Measurements from ENCODE around the gene ZNF33B. TPM values are rescaled to one million over a fixed set of nuclear protein-coding genes. Genes with fewer than 3 reads are reported as not detected.

ZNF33B gene
- total and polyA plus RNA-seq, 4 donors, result 8.6 to 41.2 (median 18.7) TPM

DNA sequence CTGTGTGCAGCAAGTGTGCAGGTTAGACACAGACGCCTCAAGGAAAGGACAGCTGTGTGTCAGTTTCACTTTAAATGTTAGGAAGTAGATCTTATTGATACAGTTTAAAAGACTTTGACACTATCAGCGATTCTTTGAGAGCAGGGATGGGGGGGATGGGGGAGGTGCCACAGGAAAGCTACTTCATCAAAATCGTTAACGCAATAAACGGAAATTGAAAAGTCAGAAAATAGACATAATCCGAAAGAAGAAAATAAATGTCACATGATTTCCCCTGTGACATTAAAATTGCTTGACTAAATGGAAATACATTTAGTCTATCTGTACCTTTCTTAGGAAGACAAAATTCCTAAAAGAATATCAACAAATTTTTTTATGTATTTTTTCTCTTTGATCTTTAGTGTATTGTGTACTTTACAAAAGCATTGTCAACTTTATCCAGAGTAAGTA, 476 bp upstream of the ZNF33B start:
- Histone ChIP-seq H3K27ac (ENCODE audit: low read depth in 1 of 2, low read length in 1 of 2) (peak overlapping the region; percentile 93 to 98), H3K27me3 (ENCODE audit: control insufficient read depth in 3 of 3, insufficient read depth in 3 of 3, low read length in 2 of 3) (no peaks in the 10 kb centered on the region), H3K9ac (ENCODE audit: insufficient read depth in 1 of 2, low read length in 2 of 2) (peak overlapping the region; percentile 73 to 76), H3K36me3 (ENCODE audit: control insufficient read depth in 4 of 4, insufficient read depth in 4 of 4, low read length in 4 of 4) (no peaks in the 10 kb centered on the region), H3K4me3 (peak overlapping the region; percentile 88), H3K9me3 (ENCODE audit: control insufficient read depth in 4 of 4, insufficient read depth in 3 of 4, low read length in 3 of 4) (no peaks in the 10 kb centered on the region), H3K4me1 (ENCODE audit: control insufficient read depth in 5 of 5, insufficient read depth in 5 of 5, low read length in 5 of 5) (peaks cover 0 to 11% (median 2%) of the 10 kb centered on the region in 5 donors)
- TF ChIP-seq CTCF (IDR thresholded peaks at IDR 0.05; ENCODE audit: control extremely low read depth, extremely low read depth), result no peak
- ATAC-seq (ENCODE audit: insufficient read depth, low FRiP score) (no peak), DNase-seq (no peak)
- WGBS, 2 donors, result 0 to 1% methylated on average over 6 of the region's 6 CpGs

DNA sequence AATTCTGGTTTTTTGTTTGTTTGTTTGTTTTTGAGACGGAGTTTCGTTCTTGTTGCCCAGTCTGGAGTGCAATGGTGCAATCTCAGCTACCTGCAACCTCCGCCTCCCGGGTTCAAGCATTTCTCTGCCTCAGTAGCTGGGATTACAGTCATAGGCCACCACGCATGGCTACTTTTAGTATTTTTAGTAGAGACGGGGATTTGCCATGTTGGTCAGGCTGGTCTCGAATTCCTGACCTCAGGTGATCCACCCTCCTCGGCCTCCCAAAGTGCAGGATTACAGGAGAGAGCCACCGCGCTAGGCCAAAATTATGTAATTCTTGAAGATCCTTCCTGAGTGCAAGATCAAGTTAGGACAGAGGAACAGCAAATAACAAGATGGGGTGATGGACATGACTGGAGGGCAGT, 719 bp downstream of the ZNF33B start:
- no peaks in the 10 kb centered on the region for H3K27me3 ChIP-seq (ENCODE audit: control insufficient read depth in 3 of 3, insufficient read depth in 3 of 3, low read length in 2 of 3)
- 18 to 21% methylated on average over 10 of the region's 10 CpGs for WGBS, 2 donors
- H3K9me3 ChIP-seq (ENCODE audit: control insufficient read depth in 4 of 4, insufficient read depth in 3 of 4, low read length in 3 of 4), result no peaks in the 10 kb centered on the region
- peak overlapping the region; percentile 76 to 83 for H3K9ac ChIP-seq (ENCODE audit: insufficient read depth in 1 of 2, low read length in 2 of 2)
- H3K27ac ChIP-seq (ENCODE audit: low read depth in 1 of 2, low read length in 1 of 2), result peak overlapping the region; percentile 38 to 98
- peaks cover 0 to 11% (median 2%) of the 10 kb centered on the region in 5 donors for H3K4me1 ChIP-seq (ENCODE audit: control insufficient read depth in 5 of 5, insufficient read depth in 5 of 5, low read length in 5 of 5)
- DNase-seq (no peak), ATAC-seq (ENCODE audit: insufficient read depth, low FRiP score) (peak; percentile 5)
- no peak for TF ChIP-seq CTCF (IDR thresholded peaks at IDR 0.05; ENCODE audit: control extremely low read depth, extremely low read depth)
- H3K4me3 ChIP-seq, result peak overlapping the region; percentile 88
- peaks cover 0 to 1% (median 0%) of the 10 kb centered on the region in 4 donors for H3K36me3 ChIP-seq (ENCODE audit: control insufficient read depth in 4 of 4, insufficient read depth in 4 of 4, low read length in 4 of 4)

GRCh38 chr10:42637142-42637541, 1.2 kb downstream of the ZNF33B start:
- ATAC-seq (ENCODE audit: insufficient read depth, low FRiP score) (no peak), DNase-seq (no peak)
- H3K36me3 ChIP-seq (ENCODE audit: control insufficient read depth in 4 of 4, insufficient read depth in 4 of 4, low read length in 4 of 4), result peaks cover 0 to 2% (median 0%) of the 10 kb centered on the region in 4 donors
- H3K4me3 ChIP-seq, result no peak overlapping the region
- H3K9ac ChIP-seq (ENCODE audit: insufficient read depth in 1 of 2, low read length in 2 of 2), result peak overlapping the region; percentile 28 to 83
- WGBS, 2 donors, result 55 to 57% methylated on average over 3 of the region's 3 CpGs
- H3K27me3 ChIP-seq (ENCODE audit: control insufficient read depth in 3 of 3, insufficient read depth in 3 of 3, low read length in 2 of 3), result no peaks in the 10 kb centered on the region
- H3K4me1 ChIP-seq (ENCODE audit: control insufficient read depth in 5 of 5, insufficient read depth in 5 of 5, low read length in 5 of 5), result peaks cover 0 to 11% (median 2%) of the 10 kb centered on the region in 5 donors
- no peaks in the 10 kb centered on the region for H3K9me3 ChIP-seq (ENCODE audit: control insufficient read depth in 4 of 4, insufficient read depth in 3 of 4, low read length in 3 of 4)
- no peak overlapping the region for H3K27ac ChIP-seq (ENCODE audit: low read depth in 1 of 2, low read length in 1 of 2)
- no peak for TF ChIP-seq CTCF (IDR thresholded peaks at IDR 0.05; ENCODE audit: control extremely low read depth, extremely low read depth)

DNA sequence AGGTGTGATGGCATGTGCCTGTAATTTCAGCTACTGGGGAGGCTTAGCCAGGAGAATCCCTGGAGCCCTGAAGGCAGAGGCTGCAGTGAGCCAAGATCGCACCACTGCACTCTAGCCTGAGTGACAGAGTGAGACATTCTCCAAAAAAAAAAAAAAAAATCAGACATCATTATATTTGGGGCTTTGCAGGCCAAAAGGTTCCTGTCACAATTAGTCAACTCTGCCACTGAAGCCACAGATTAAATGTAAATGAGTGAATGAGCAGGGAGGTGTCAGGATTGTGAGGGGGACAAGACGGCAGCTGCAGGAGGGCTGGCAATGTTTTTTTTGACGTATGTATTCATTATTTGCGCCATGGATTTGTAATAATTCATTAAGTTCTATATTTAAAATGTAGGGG, 3.3 kb downstream of the ZNF33B start:
- Histone ChIP-seq H3K27me3 (ENCODE audit: control insufficient read depth in 3 of 3, insufficient read depth in 3 of 3, low read length in 2 of 3) (no peaks in the 10 kb centered on the region), H3K9ac (ENCODE audit: insufficient read depth in 1 of 2, low read length in 2 of 2) (no peak overlapping the region), H3K27ac (ENCODE audit: low read depth in 1 of 2, low read length in 1 of 2) (no peak overlapping the region), H3K36me3 (ENCODE audit: control insufficient read depth in 4 of 4, insufficient read depth in 4 of 4, low read length in 4 of 4) (peaks cover 5 to 8% (median 7%) of the 10 kb centered on the region in 4 donors), H3K4me1 (ENCODE audit: control insufficient read depth in 5 of 5, insufficient read depth in 5 of 5, low read length in 5 of 5) (peaks cover 0 to 11% (median 0%) of the 10 kb centered on the region in 5 donors), H3K9me3 (ENCODE audit: control insufficient read depth in 4 of 4, insufficient read depth in 3 of 4, low read length in 3 of 4) (no peaks in the 10 kb centered on the region), H3K4me3 (no peak overlapping the region)
- WGBS, 2 donors, result 96 to 98% methylated on average over 4 of the region's 4 CpGs
- DNase-seq (no peak), ATAC-seq (ENCODE audit: insufficient read depth, low FRiP score) (no peak)
- no peak for TF ChIP-seq CTCF (IDR thresholded peaks at IDR 0.05; ENCODE audit: control extremely low read depth, extremely low read depth)

All from lung (tissue), 12 donors.